ENCODE data around the gene THEMIS2. TPM values are rescaled to one million over a fixed set of nuclear protein-coding genes. Genes with fewer than 3 reads are reported as not detected.

The THEMIS2 gene
- total RNA-seq, 1 donor = 17.4 TPM

DNA sequence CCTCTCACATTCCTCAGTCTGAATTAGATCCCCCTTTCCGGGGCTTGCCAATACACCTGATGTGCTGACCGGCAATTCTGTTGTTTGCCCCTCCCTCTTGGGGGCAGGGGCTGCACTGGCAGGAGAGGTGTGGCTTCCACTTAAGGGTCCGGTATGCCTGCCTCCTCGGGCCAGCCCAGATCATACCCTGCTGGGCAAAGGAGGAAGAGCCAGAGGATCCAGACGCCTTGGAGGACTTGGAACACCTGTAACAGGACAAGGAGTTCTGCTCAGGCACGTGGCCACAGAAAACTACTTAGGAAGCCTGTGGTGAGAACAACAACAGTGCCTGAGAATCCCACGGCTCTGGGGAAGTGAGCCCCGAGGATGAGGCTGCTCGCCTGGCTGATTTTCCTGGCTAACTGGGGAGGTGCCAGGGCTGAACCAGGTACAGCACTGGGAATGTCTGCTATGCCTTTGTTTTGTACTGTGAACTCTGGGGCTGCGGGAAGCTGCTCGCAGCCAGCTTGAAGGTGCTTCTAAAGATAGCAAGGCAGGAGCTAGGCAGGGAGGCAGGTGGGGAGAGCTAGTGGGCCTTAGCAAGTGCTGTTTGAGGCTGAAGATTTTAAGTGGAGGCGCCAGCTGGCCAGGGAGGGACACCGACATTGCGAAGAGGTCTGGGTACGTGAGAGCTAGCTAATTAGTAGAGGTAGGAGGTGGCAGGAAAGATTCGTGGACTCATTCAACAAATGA, 62.6 kb downstream of the THEMIS2 start, which contains the start of gene SMPDL3B:
SMPDL3B (plus strand) TSS at position 183 of the 732 bp plus-strand sequence; CDS start at position 367, 184 bp downstream.
- peak within 1 kb of the TSS; percentile 40 for H3K4me3 ChIP-seq (ENCODE audit: insufficient read depth, low read length)
- H3K9me3 ChIP-seq (ENCODE audit: low read depth, low read length) = no peaks in the 10 kb centered on the region
- TF ChIP-seq, protein P1, sequence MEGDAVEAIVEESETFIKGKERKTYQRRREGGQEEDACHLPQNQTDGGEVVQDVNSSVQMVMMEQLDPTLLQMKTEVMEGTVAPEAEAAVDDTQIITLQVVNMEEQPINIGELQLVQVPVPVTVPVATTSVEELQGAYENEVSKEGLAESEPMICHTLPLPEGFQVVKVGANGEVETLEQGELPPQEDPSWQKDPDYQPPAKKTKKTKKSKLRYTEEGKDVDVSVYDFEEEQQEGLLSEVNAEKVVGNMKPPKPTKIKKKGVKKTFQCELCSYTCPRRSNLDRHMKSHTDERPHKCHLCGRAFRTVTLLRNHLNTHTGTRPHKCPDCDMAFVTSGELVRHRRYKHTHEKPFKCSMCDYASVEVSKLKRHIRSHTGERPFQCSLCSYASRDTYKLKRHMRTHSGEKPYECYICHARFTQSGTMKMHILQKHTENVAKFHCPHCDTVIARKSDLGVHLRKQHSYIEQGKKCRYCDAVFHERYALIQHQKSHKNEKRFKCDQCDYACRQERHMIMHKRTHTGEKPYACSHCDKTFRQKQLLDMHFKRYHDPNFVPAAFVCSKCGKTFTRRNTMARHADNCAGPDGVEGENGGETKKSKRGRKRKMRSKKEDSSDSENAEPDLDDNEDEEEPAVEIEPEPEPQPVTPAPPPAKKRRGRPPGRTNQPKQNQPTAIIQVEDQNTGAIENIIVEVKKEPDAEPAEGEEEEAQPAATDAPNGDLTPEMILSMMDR (IDR thresholded peaks at IDR 0.05; ENCODE audit: extremely low read depth, low read depth, low read length) = no peak
- peak within 1 kb of the TSS; percentile 78 for H3K4me2 ChIP-seq (ENCODE audit: insufficient read depth, low read length)
- no peak within 1 kb of the TSS for H3K27ac ChIP-seq (ENCODE audit: low read depth, low read length)
- H3K36me3 ChIP-seq (ENCODE audit: insufficient read depth, low read length) = no peaks in the 10 kb centered on the region
- H2AFZ ChIP-seq (ENCODE audit: low read length) = peak within 1 kb of the TSS; percentile 72
- no peaks in the 10 kb centered on the region for H3K79me2 ChIP-seq (ENCODE audit: insufficient read depth, low read length)
- peak; percentile 36 for DNase-seq (ENCODE audit: insufficient read length, low spot score, missing footprints)
- H3K4me1 ChIP-seq (ENCODE audit: insufficient read depth, low read length) = peaks cover 24% of the 10 kb centered on the region
- no peaks in the 10 kb centered on the region for H4K20me1 ChIP-seq (ENCODE audit: insufficient read depth, low read length)
- H3K27me3 ChIP-seq (ENCODE audit: insufficient read depth, low read length) = peaks cover 17% of the 10 kb centered on the region

DNA sequence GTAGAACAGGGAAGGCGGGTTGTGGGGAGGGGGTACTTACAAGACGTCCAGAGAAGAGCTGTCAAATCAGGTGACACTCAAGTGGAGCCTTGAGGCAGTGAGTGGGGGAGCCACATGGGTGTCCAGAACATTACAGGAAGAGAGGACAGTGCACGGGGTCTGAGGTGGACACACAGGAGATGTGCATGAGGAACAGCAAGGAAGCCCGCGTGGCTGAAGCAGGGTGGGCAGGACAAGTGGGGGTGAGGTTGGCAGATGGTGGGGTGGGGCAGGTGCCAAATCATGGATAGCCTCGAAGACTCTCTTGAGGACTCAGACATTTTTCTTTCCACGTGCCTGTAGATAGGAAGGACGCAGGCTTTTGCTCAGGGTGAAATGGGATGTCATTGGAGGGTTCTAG, 63.4 kb downstream of the THEMIS2 start:
- H3K27me3 ChIP-seq (ENCODE audit: insufficient read depth, low read length) = peaks cover 17% of the 10 kb centered on the region
- H3K79me2 ChIP-seq (ENCODE audit: insufficient read depth, low read length) = no peaks in the 10 kb centered on the region
- no peaks in the 10 kb centered on the region for H3K36me3 ChIP-seq (ENCODE audit: insufficient read depth, low read length)
- no peak for DNase-seq (ENCODE audit: insufficient read length, low spot score, missing footprints)
- no peak overlapping the region for H2AFZ ChIP-seq (ENCODE audit: low read length)
- peaks cover 24% of the 10 kb centered on the region for H3K4me1 ChIP-seq (ENCODE audit: insufficient read depth, low read length)
- no peaks in the 10 kb centered on the region for H3K9me3 ChIP-seq (ENCODE audit: low read depth, low read length)
- TF ChIP-seq, protein P1 (IDR thresholded peaks at IDR 0.05; ENCODE audit: extremely low read depth, low read depth, low read length) = no peak
- no peak overlapping the region for H3K27ac ChIP-seq (ENCODE audit: low read depth, low read length)
- H3K4me3 ChIP-seq (ENCODE audit: insufficient read depth, low read length) = no peak overlapping the region
- no peaks in the 10 kb centered on the region for H4K20me1 ChIP-seq (ENCODE audit: insufficient read depth, low read length)
- H3K4me2 ChIP-seq (ENCODE audit: insufficient read depth, low read length) = peak overlapping the region; percentile 78

Small RNAs within 50 kb of the gene (small RNA-seq; reads per million reads assigned to genes)
- gene RNU6-1245P = not detected
- 5,356 reads per million, percentile 100 among the genes with 10 or more reads in this experiment for gene SCARNA1

Other genes with a start within 250 kb of the THEMIS2 start
- gene FGR, start 237.4 kb upstream of the THEMIS2 start, total RNA-seq = 0.29 and 0.36 TPM in 2 replicates
- 101 and 497 TPM in 2 replicates for gene IFI6, start 200.4 kb upstream of the THEMIS2 start, total RNA-seq
- gene FAM76A, start 146.6 kb upstream of the THEMIS2 start, total RNA-seq = 22.8 and 30.6 TPM in 2 replicates
- gene STX12, start 99.3 kb upstream of the THEMIS2 start, total RNA-seq = 61.6 and 67.0 TPM in 2 replicates
- gene PPP1R8, start 41.8 kb upstream of the THEMIS2 start, total RNA-seq = 29.7 and 34.2 TPM in 2 replicates
- gene RPA2, start 42.0 kb downstream of the THEMIS2 start, total RNA-seq = 20.6 and 49.8 TPM in 2 replicates
- gene SMPDL3B, start 62.5 kb downstream of the THEMIS2 start, total RNA-seq = under 0.01 TPM in 1 of 2 replicates, not detected in the other
- gene XKR8, start 87.4 kb downstream of the THEMIS2 start, total RNA-seq = 9.4 and 12.7 TPM in 2 replicates
- 10.9 and 13.3 TPM in 2 replicates for gene EYA3, start 216.1 kb downstream of the THEMIS2 start, total RNA-seq

Measured in osteoblast (primary cell).